ENCODE results near the gene GNG3.

DNA sequence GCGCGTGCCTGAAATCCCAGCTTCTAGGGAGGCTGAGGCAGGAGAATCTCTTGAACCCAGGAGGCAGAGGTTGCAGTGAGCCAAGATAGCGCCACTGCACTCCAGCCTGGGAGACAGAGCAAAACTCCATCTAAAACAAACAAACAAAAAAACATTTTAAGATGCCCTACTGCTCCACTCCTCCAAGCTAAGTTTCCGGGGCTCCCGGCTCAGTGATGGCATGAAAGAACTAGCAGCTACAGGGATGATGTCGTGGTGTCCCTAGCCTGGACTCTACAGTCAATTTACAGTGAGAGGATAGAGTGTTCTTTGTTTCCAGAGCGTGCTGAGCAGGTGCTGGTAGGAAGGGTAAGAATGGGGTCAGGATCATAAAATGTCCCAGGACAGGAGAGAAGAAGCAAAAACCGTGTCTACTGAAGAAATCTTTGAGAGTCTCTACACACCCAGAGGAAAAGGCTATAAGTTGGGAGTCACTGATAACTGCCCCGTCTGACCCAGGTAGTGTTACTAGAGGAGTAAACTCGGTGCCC lies 47.7 kb downstream of the GNG3 start:
- TF ChIP-seq, protein P1, sequence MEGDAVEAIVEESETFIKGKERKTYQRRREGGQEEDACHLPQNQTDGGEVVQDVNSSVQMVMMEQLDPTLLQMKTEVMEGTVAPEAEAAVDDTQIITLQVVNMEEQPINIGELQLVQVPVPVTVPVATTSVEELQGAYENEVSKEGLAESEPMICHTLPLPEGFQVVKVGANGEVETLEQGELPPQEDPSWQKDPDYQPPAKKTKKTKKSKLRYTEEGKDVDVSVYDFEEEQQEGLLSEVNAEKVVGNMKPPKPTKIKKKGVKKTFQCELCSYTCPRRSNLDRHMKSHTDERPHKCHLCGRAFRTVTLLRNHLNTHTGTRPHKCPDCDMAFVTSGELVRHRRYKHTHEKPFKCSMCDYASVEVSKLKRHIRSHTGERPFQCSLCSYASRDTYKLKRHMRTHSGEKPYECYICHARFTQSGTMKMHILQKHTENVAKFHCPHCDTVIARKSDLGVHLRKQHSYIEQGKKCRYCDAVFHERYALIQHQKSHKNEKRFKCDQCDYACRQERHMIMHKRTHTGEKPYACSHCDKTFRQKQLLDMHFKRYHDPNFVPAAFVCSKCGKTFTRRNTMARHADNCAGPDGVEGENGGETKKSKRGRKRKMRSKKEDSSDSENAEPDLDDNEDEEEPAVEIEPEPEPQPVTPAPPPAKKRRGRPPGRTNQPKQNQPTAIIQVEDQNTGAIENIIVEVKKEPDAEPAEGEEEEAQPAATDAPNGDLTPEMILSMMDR (IDR thresholded peaks at IDR 0.05; ENCODE audit: borderline replicate concordance, extremely low read depth, low read length, poor library complexity, severe bottlenecking), result no peak
- no peak for TF ChIP-seq EZH2 (IDR thresholded peaks at IDR 0.05; ENCODE audit: borderline replicate concordance, low read depth, low read length, severe bottlenecking)
